ENCODE measurements around the gene FOXL3.

- TF ChIP-seq POLR2AphosphoS5 (IDR thresholded peaks at IDR 0.05; ENCODE audit: borderline replicate concordance, low read depth, low read length) (no peak), EZH2 (IDR thresholded peaks at IDR 0.05) (no peak)
Observed at GRCh38 chr7:241513-241912, 48.5 kb upstream of the FOXL3 start.
